ENCODE data around the gene BPIFB6. TPM values are rescaled to one million over a fixed set of nuclear protein-coding genes. Genes with fewer than 3 reads are reported as not detected.

Gene BPIFB6
- total RNA-seq, 1 experiment from 2014 or later = not detected

DNA sequence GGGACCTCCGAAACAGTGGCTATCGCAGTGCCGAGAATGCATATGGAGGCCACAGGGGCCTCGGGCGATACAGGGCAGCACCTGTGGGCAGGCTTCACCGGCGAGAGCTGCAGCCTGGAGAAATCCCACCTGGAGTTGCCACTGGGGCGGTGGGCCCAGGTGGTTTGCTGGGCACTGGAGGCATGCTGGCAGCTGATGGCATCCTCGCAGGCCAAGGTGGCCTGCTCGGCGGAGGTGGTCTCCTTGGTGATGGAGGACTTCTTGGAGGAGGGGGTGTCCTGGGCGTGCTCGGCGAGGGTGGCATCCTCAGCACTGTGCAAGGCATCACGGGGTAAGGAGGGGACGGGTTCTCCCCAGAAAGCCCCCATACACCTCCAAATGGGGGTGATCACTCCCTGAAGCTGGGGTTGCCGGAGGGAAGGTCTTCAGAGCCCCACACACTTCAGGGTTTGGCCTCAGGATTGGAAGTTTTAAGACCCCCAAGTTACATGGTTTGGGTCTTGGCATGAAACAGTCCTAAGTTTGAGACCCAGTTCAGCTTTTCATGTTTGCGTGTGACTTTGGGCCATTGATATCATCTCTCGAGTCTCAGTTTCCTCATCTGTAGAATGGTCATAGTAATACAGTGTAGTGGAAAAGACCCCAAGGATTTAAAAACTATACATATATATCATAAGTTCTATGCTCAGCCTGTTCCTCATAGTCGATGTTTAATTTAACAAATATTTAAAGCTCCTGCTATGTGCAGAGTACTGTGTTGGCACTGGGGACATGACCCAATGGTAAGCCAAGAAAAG, 52.3 kb downstream of the BPIFB6 start:
- BruUV-seq (replicated peaks) = no TSS peak

DNA sequence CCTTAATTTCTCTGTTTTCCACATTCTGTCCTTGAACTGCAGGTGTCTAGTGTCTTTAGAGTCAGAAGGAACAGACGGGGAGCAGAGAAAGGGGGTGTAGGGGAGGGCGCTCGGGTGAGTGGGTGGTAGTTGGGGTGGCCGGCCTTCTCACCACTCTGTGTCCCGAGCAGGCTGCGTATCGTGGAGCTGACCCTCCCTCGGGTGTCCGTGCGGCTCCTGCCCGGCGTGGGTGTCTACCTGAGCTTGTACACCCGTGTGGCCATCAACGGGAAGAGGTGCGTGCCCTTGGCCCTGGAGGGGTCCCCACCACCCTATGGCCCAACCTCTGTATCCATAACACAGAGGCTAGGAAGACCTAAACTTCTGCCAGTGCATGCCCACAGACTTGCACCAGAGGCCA, 53.3 kb downstream of the BPIFB6 start:
- intact Hi-C loops (cut with micrococcal nuclease; ENCODE audit: unreplicated experiment) = no loop called here
- H3K4me1 ChIP-seq (ENCODE audit: insufficient read depth, low read length, poor library complexity, severe bottlenecking) = no peaks in the 10 kb centered on the region
- H3K9me3 ChIP-seq (ENCODE audit: low read depth, low read length, poor library complexity, severe bottlenecking) = no peaks in the 10 kb centered on the region
- no peak overlapping the region for H3K27ac ChIP-seq (ENCODE audit: low read depth, low read length, poor library complexity, severe bottlenecking)
- TF ChIP-seq, protein P1, sequence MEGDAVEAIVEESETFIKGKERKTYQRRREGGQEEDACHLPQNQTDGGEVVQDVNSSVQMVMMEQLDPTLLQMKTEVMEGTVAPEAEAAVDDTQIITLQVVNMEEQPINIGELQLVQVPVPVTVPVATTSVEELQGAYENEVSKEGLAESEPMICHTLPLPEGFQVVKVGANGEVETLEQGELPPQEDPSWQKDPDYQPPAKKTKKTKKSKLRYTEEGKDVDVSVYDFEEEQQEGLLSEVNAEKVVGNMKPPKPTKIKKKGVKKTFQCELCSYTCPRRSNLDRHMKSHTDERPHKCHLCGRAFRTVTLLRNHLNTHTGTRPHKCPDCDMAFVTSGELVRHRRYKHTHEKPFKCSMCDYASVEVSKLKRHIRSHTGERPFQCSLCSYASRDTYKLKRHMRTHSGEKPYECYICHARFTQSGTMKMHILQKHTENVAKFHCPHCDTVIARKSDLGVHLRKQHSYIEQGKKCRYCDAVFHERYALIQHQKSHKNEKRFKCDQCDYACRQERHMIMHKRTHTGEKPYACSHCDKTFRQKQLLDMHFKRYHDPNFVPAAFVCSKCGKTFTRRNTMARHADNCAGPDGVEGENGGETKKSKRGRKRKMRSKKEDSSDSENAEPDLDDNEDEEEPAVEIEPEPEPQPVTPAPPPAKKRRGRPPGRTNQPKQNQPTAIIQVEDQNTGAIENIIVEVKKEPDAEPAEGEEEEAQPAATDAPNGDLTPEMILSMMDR (conservative IDR thresholded peaks at IDR 0.05; ENCODE audit: low read depth, low read length) = no peak
- TF ChIP-seq EZH2 (IDR thresholded peaks at IDR 0.05; ENCODE audit: borderline replicate concordance, low read depth, low read length, poor library complexity, severe bottlenecking) = no peak
- peaks cover 13% of the 10 kb centered on the region for H3K27me3 ChIP-seq (replicated peaks; ENCODE audit: insufficient read depth, low read depth, low read length, poor library complexity)
- H3K4me3 ChIP-seq (ENCODE audit: low read depth, low read length, poor library complexity, severe bottlenecking) = no peak overlapping the region
- no TSS peak for BruUV-seq (replicated peaks)
- CTCF ChIA-PET = no interaction called here
- no peak for DNase-seq (ENCODE audit: low spot score)
- H3K36me3 ChIP-seq (ENCODE audit: insufficient read depth, low read length, poor library complexity, severe bottlenecking) = no peaks in the 10 kb centered on the region
- POLR2A ChIA-PET (ENCODE audit: low non-redundant PET) = no interaction called here

More for the DNA sequence above, 52.3 kb downstream of the BPIFB6 start:
- ChIA-PET POLR2A (ENCODE audit: low non-redundant PET) (no interaction called here), CTCF (no interaction called here)
- H3K27me3 ChIP-seq (replicated peaks; ENCODE audit: insufficient read depth, low read depth, low read length, poor library complexity) = peaks cover 6% of the 10 kb centered on the region
- H3K4me3 ChIP-seq (ENCODE audit: low read depth, low read length, poor library complexity, severe bottlenecking) = no peak overlapping the region
- H3K4me1 ChIP-seq (ENCODE audit: insufficient read depth, low read length, poor library complexity, severe bottlenecking) = no peaks in the 10 kb centered on the region
- TF ChIP-seq EZH2 (IDR thresholded peaks at IDR 0.05; ENCODE audit: borderline replicate concordance, low read depth, low read length, poor library complexity, severe bottlenecking) = no peak
- no peak overlapping the region for H3K27ac ChIP-seq (ENCODE audit: low read depth, low read length, poor library complexity, severe bottlenecking)
- intact Hi-C loops (cut with micrococcal nuclease; ENCODE audit: unreplicated experiment) = no loop called here
- DNase-seq (ENCODE audit: low spot score) = no peak
- no peaks in the 10 kb centered on the region for H3K9me3 ChIP-seq (ENCODE audit: low read depth, low read length, poor library complexity, severe bottlenecking)
- H3K36me3 ChIP-seq (ENCODE audit: insufficient read depth, low read length, poor library complexity, severe bottlenecking) = no peaks in the 10 kb centered on the region

- no peak for DNase-seq (ENCODE audit: low spot score)
- Histone ChIP-seq H3K9me3 (ENCODE audit: low read depth, low read length, poor library complexity, severe bottlenecking) (no peaks in the 10 kb centered on the region), H3K36me3 (ENCODE audit: insufficient read depth, low read length, poor library complexity, severe bottlenecking) (no peaks in the 10 kb centered on the region), H3K27me3 (replicated peaks; ENCODE audit: insufficient read depth, low read depth, low read length, poor library complexity) (peaks cover 13% of the 10 kb centered on the region), H3K27ac (ENCODE audit: low read depth, low read length, poor library complexity, severe bottlenecking) (no peak overlapping the region), H3K4me1 (ENCODE audit: insufficient read depth, low read length, poor library complexity, severe bottlenecking) (no peaks in the 10 kb centered on the region), H3K4me3 (ENCODE audit: low read depth, low read length, poor library complexity, severe bottlenecking) (no peak overlapping the region)
- BruUV-seq (replicated peaks) = no TSS peak
- intact Hi-C loops (cut with micrococcal nuclease; ENCODE audit: unreplicated experiment) = no loop called here
- TF ChIP-seq, protein P1 (conservative IDR thresholded peaks at IDR 0.05; ENCODE audit: low read depth, low read length) = no peak
- TF ChIP-seq EZH2 (IDR thresholded peaks at IDR 0.05; ENCODE audit: borderline replicate concordance, low read depth, low read length, poor library complexity, severe bottlenecking) = no peak
- CTCF ChIA-PET = no interaction called here
- POLR2A ChIA-PET (ENCODE audit: low non-redundant PET) = no interaction called here
These were observed 54.7 kb downstream of the BPIFB6 start for GRCh38 chr20:33086052-33086722.
